HG03565 (cell line): ENCODE results near the gene ZNF318.
"Not testable (repeated sequence)": the region's sequence is repeated elsewhere in the genome, so short reads cannot be mapped to it uniquely, and the experiment has no call there.

Source experiments
- ATAC-seq: cut with Tn5 transposase; IDR thresholded peaks from one replicate; pipeline ENCODE4 v1.9.1; 2021; ENCODE audit warnings: mild to moderate bottlenecking, moderate library complexity; ENCODE audit not compliant: unreplicated experiment

ZNF318 gene

DNA sequence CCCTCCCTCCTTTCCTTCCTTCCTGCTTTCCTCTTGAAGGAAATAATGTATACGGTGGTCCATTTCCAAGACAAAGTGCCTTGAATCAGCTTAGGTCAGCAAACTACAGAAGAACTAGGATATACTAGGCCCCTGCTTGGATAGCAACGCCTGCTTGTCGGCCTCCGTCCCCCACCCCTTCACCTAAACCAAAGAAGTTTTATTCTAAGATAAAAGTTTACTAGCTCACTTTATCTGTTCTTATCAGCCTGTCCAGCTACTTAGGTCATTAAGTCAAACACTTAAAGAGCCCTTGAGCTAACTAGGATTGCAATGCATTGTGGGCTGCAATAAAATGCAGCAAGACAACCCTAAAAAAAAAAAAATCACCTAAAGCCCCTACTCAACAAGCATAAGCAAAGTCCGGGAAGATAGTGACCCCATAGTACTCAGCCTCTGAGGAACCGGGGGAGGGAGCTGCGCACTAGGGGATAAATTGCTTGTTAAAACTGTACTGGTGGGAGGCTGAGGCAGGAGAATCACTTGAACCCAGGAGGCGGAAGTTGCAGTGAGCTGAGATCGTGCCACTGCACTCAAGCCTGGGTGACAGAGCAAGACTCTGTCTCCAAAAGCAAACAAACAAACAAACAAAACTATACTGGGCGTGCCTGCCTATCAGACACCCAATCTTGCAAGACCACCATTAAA, 21.4 kb upstream of the ZNF318 start:
- not testable (repeated sequence) for ATAC-seq

DNA sequence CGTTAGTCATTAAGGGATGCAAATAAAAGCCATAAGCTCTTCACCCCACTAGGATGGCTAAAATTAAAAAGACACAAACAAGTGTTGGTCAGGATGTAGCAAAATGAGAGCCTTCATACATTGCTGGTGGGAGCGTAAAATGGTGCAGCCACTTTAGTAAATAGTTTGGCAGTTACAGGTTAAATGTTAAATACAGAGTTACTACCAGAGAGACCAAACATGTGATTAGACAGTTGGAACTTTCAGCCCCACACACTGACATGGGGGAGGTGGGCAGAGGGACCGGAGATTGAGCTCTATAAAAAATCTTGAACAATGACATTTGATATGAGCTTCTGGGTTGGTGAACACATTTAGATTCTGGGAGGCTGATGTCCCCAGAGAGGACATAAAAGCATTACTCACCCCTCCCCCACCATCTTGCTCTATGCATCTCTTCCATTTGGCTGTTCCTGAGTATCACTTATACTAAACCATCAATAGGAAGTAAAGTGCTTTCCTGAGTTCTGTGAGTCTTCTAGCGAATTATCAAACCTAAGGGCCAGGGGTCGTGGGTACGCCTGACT, 20.4 kb upstream of the ZNF318 start:
- no peak for ATAC-seq

- ATAC-seq: no peak
These were observed 17.0 kb upstream of the ZNF318 start for GRCh38 chr6:43386492-43386891.

- no peak for ATAC-seq
These were observed 13.7 kb upstream of the ZNF318 start for GRCh38 chr6:43383021-43383667.

DNA sequence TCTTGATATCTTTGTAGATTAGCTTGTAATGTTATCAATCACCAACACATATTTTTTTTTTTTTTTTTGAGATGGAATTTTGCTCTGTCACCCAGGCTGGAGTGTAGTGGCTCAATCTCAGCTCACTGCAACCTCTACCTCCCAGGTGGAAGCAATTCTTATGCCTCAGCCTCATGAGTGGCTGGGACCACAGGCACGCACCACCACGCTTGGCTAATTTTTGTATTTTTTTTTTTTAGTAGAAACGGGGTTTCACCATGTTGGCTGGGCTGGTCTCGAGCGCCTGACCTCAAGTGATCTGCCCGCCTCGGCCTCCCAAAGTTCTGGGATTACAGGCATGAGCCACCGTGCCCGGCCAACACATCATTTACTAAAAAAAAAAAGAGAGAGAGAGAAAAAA, 11.4 kb upstream of the ZNF318 start:
- ATAC-seq: not testable (repeated sequence)

- ATAC-seq: no peak
These were observed 9.2 kb upstream of the ZNF318 start for GRCh38 chr6:43378631-43379030.

GRCh38 chr6:43377710-43378229, 8.3 kb upstream of the ZNF318 start:
- no peak for ATAC-seq

DNA sequence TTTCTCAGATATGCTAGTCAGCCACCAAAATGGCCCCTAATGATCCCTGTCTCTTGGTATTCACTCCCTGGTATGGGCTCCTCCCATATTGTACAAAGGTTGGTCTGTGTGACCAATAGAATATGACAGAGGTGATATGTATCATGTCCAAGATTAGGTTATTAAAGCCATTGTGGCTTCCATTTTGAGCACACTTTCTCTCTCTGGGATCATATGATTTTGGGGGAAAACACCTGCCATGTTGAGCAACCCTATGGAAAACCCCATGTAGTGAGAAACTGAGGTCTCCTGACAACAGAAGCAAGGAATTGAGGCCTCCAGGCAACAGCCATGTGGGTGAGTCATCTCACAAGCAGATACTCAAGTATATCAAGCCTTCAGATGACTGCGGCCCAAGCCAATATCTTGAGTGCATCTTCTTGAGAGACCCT, 7.1 kb upstream of the ZNF318 start:
- peak; percentile 47 for ATAC-seq

DNA sequence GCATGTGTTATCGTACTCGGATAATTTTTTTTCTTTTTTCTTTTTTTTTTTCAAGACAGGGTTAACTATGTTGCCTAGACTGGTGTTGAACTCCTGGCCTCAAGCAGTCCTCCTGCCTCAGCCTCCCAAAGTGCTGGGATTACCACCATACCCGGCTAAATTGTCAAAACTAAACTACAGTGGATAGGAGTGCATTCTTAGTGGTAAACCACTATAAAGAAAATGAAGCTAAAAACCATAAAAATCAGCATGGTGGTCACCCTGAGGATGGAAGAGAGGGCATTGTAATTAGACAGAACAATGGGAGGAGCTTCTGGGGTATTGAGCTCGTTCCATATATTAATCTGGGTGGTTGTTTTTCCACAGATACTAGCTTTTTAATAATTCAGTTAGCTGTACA, 6.2 kb upstream of the ZNF318 start:
- ATAC-seq: no peak

- ATAC-seq: no peak
These were observed 3.9 kb upstream of the ZNF318 start for GRCh38 chr6:43373252-43373875.

DNA sequence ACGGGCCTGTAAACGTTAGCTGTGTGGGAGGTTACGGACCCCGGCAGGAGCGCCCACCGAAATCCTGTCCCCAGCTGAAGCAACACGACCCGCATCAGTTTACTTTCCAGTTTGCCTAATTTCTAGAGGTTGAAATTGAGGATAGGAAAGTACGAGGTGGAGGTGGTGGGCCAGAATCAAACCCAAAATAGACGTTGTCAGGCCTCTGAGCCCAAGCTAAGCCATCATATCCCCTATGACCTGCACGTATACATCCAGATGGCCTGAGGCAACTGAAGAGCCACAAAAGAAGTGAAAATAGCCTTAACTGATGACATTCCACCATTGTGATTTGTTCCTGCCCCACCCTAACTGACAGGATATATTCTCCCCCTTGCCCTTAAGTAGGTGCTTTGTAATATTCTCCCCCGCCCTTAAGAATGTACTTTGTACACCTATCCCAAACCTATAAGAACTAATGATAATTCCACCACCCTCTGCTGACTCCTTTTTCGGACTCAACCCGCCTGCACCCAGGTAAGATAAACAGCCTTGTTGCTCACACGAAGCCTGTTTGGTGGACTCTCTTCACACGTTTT, 645 bp upstream of the ZNF318 start:
- not testable (repeated sequence) for ATAC-seq

GRCh38 chr6:43368259-43369160, 937 bp downstream of the ZNF318 start:
- peak; percentile 1 for ATAC-seq

DNA sequence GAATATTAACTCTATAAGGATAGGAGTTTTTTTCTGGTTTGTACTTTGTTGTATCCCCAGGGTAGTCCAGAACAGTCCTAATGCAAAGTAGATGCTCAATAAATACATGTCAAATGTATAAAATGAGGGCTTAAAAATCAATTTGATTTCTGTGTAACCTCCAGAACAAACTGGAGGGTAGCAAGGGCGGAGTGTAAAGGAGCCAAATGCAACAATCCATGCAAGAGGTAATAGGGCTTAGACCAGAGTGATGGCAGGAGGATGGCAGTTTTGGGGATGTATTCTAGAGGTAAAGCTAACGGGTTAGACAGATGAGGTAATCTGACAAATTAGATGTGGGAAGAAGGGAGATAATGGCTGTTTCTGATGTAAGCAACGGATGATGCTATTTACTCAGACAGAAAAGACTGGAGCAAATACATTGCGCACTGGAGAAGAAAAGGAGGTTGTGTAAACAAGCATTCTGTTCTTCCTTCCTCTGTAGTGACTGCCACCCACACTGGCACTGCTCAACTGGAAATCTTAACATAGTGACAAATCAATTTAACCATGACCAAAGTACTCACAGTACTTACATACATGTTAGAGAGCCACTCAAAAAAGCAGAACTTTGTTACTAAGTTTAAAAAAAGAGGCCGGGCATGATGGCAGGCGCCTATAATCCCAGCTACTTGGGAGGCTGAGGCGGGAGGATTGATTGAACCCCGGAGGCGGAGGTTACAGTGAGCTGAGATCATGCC, 2.0 kb downstream of the ZNF318 start:
- no peak for ATAC-seq

- ATAC-seq: no peak
These were observed 8.2 kb downstream of the ZNF318 start for GRCh38 chr6:43361269-43361668.

DNA sequence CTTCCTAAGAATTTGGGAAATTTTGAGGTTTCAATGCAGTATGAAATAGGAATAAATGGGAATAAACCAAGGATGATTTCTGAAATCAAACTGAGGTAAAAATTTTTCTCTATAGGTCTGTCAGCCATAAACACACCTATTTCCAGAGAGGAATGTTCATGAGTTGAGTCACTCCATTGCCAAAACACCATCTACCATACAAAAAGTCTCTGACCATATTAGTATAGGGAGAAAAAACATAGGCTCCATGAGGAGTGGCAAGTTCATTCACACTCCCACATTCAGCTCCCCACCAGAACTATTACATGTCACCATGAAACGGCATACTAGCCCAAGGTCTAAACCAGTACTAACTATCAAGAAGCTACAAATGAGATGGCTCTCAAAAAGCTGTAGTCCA, 9.6 kb downstream of the ZNF318 start:
- no peak for ATAC-seq

DNA sequence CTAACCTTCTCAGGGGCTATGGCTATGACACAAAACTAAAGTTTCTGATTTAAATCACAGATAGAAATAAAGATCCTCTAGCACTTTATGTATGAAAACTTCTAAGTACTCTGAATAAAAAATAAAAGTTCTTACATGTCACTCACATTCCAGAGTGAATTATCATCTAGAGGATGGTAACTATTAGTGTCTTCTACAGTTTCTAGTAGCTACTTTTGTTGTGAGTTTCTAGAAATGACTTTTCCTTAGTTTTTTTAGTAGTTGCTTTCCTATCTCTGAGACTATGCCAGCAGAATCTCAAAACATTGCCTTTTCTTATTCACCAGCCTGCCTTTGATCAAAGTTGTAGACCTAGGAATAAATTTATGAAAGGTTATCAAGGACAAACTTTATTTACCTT, 10.1 kb downstream of the ZNF318 start:
- no peak for ATAC-seq

- no peak for ATAC-seq
These were observed 13.4 kb downstream of the ZNF318 start for GRCh38 chr6:43355862-43356590.

DNA sequence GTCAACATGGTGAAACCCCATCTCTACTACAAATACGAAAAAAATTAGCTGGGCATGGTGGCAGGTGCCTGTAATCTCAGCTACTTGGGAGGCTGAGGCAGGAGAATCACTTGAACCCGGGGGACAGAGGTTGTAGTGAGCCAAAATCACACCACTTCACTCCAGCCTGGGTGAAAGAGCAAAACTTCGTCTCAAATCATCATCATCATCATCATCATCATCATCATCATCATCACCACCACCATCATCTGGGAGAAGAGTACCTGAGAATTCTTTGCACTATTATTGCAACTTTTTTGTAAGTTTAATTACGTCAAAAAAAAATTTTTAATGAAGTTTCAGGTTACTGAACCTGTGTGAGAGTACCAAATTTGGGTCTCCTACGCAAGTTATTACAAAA, 17.5 kb downstream of the ZNF318 start:
- ATAC-seq: not testable (repeated sequence)

- ATAC-seq: no peak
These were observed 22.0 kb downstream of the ZNF318 start for GRCh38 chr6:43347444-43347843.
